ENCODE data around the gene KRTAP1-1. TPM values are rescaled to one million over a fixed set of nuclear protein-coding genes. Genes with fewer than 3 reads are reported as not detected.
"Not testable (repeated sequence)": the region's sequence is repeated elsewhere in the genome, so short reads cannot be mapped to it uniquely, and the experiment has no call there.

KRTAP1-1 gene
- total RNA-seq, 4 donors from 2014 or later: not detected

GRCh38 chr17:41060052-41060604, 18.9 kb upstream of the KRTAP1-1 start, which contains the start of gene KRTAP2-3:
Gene KRTAP2-3, minus strand, starts transcription at chr17:41060114. Its CDS starts 64 bp downstream, at chr17:41060050.
- no peak for DNase-seq (ENCODE audit: low spot score)
- TF ChIP-seq CTCF (IDR thresholded peaks at IDR 0.05): no peak
- no peak for ATAC-seq (ENCODE audit: low FRiP score)

GRCh38 chr17:41059276-41060051, 18.2 kb upstream of the KRTAP1-1 start:
- not testable (repeated sequence) for DNase-seq (ENCODE audit: low spot score); ATAC-seq (ENCODE audit: low FRiP score)

DNA sequence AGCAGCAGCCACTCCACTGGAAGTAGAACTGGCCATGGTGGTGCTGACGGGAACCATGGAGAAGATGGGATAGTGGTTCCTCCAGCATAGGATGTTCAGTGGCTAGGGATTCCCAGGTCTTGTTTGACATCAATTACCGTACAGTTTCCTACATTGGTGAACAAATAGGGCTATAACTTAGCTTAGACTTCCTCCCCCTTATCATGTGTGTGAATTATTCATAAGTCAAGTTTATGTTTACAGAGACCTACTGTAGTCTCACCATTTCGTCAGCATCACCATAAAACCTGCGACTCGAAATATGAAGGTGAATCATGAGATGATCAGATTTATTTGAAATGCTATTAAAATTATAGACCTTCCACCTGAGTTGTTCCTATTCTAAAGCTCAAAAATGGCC, 17.5 kb upstream of the KRTAP1-1 start:
- DNase-seq (ENCODE audit: low spot score): no peak
- TF ChIP-seq CTCF (IDR thresholded peaks at IDR 0.05): no peak
- ATAC-seq (ENCODE audit: low FRiP score): no peak

DNA sequence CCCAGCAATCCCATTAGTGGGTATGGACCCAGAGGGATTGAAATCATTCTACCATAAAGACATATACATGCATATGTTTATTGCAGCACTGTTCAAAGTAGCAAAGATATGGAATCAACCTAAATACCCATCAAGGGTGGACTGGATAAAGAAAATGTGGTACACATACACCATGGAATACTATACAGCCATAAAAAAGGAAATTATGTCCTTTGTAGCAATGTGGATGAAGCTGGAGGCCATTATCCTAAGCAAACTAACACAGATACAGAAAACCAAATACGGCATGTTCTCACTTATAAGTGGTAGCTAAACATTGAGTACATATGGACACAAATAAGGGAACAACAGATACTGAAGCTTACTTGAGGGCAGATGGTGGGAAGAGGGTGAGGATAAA, 16.3 kb upstream of the KRTAP1-1 start:
- TF ChIP-seq CTCF (IDR thresholded peaks at IDR 0.05): no peak
- DNase-seq (ENCODE audit: low spot score): no peak
- no peak for ATAC-seq (ENCODE audit: low FRiP score)

DNA sequence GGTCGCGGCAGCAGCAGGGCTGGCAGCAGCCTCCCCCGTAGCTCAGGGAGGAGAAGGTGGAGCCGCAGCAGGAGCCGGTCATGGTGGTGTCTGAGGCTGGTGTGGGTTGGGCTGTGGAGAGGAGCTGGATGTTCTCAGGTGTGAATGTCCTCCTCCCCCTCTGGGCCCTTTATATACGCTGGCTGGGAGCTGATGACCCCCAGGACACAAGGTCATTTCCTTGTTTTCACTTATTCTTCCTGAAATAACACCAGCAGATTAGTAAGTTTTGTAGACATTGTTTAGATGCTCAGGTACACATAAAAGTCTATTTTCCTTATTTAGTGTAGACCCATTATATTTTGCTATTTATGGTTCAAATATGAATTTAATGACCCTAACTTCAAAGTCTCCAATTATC, 13.9 kb upstream of the KRTAP1-1 start, which contains the start of gene KRTAP2-2:
Gene KRTAP2-2, minus strand, starts transcription at position 101 of the 400 bp plus-strand sequence. Its CDS starts 19 bp downstream, at position 82.
- not testable (repeated sequence) for ATAC-seq (ENCODE audit: low FRiP score); DNase-seq (ENCODE audit: low spot score)

GRCh38 chr17:41054556-41054955, 13.3 kb upstream of the KRTAP1-1 start:
- ATAC-seq (ENCODE audit: low FRiP score); DNase-seq (ENCODE audit: low spot score): not testable (repeated sequence)

- ATAC-seq (ENCODE audit: low FRiP score): no peak
- no peak for TF ChIP-seq CTCF (IDR thresholded peaks at IDR 0.05)
- no peak for DNase-seq (ENCODE audit: low spot score)
These were observed 12.8 kb upstream of the KRTAP1-1 start for GRCh38 chr17:41054025-41054424.

GRCh38 chr17:41052566-41052965, 11.3 kb upstream of the KRTAP1-1 start:
- ATAC-seq (ENCODE audit: low FRiP score) (no peak), DNase-seq (ENCODE audit: low spot score) (no peak)
- TF ChIP-seq CTCF (IDR thresholded peaks at IDR 0.05): no peak
